ENCODE measurements around the gene SPG11. TPM values are rescaled to one million over a fixed set of nuclear protein-coding genes. Genes with fewer than 3 reads are reported as not detected.
"Not testable (repeated sequence)": the region's sequence is repeated elsewhere in the genome, so short reads cannot be mapped to it uniquely, and the experiment has no call there.

The SPG11 gene
- total and polyA plus RNA-seq, 9 of the 15 experiments (the other 6 are each of a cell fraction or from before 2014, with no cell fraction given): 23.3 to 71.2 (median 45.6) TPM

DNA sequence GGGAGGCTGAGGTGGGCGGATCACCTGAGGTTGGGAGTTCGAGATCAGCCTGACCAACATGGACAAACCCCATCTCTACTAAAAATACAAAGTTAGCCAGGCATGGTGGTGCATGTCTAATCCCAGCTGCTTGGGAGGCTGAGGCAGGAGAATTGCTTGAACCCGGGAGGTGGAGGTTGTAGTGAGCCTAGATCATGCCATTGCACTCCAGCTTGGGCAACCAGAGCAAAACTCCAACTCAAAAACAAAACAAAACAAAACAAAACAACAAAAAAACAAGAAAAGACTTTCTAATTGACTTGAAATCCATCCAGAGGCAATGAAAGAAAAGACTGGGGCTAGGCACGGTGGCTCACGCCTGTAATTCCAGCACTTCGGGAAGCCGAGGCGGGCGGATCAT, 114.3 kb downstream of the SPG11 start:
- CTCF ChIA-PET (ENCODE audit: low intra/inter-chr PET ratio): not testable (repeated sequence)

GRCh38 chr15:44545913-44546802, 117.3 kb downstream of the SPG11 start:
- ChIA-PET POLR2A (interaction anchor here (0.5 to 3.3 kb wide), 7 partner anchors 9 to 211 kb away, joined by 3 to 26 read pairs (median 3); partner anchors contain the start of gene EIF3J), CTCF (ENCODE audit: low intra/inter-chr PET ratio) (no interaction called here)
- WGBS (ENCODE audit: insufficient coverage, low coverage, missing lambda C conversion rate): 74% methylated on average over 5 of the region's 5 CpGs
- TF ChIP-seq KHSRP (IDR thresholded peaks at IDR 0.05): no peak
- TF ChIP-seq, protein P1, sequence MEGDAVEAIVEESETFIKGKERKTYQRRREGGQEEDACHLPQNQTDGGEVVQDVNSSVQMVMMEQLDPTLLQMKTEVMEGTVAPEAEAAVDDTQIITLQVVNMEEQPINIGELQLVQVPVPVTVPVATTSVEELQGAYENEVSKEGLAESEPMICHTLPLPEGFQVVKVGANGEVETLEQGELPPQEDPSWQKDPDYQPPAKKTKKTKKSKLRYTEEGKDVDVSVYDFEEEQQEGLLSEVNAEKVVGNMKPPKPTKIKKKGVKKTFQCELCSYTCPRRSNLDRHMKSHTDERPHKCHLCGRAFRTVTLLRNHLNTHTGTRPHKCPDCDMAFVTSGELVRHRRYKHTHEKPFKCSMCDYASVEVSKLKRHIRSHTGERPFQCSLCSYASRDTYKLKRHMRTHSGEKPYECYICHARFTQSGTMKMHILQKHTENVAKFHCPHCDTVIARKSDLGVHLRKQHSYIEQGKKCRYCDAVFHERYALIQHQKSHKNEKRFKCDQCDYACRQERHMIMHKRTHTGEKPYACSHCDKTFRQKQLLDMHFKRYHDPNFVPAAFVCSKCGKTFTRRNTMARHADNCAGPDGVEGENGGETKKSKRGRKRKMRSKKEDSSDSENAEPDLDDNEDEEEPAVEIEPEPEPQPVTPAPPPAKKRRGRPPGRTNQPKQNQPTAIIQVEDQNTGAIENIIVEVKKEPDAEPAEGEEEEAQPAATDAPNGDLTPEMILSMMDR (IDR thresholded peaks at IDR 0.05 in 2 of 3, conservative IDR thresholded peaks at IDR 0.05 in 1 of 3; ENCODE audit: insufficient read depth in 2 of 3, low read depth in 1 of 3, low read length in 3 of 3): peak in 1 of 3 experiments; percentile 39; a peak in 3 of 6 replicates
- peak; percentile 8 for TF ChIP-seq CCNT2 (IDR thresholded peaks at IDR 0.05; ENCODE audit: borderline replicate concordance, extremely low read depth, insufficient read length, low read depth, low read length)
- TF ChIP-seq, protein P2, sequence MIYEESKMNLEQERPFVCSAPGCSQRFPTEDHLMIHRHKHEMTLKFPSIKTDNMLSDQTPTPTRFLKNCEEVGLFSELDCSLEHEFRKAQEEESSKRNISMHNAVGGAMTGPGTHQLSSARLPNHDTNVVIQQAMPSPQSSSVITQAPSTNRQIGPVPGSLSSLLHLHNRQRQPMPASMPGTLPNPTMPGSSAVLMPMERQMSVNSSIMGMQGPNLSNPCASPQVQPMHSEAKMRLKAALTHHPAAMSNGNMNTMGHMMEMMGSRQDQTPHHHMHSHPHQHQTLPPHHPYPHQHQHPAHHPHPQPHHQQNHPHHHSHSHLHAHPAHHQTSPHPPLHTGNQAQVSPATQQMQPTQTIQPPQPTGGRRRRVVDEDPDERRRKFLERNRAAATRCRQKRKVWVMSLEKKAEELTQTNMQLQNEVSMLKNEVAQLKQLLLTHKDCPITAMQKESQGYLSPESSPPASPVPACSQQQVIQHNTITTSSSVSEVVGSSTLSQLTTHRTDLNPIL (CRISPR knock-in tag; IDR thresholded peaks at IDR 0.05): no peak
- TF ChIP-seq MEF2A (IDR thresholded peaks at IDR 0.05; ENCODE audit: control insufficient read depth, low read depth, low read length): 0 out of 2 replicates have a peak, but pooled peaks have one; percentile 15
- TF ChIP-seq, protein P3, sequence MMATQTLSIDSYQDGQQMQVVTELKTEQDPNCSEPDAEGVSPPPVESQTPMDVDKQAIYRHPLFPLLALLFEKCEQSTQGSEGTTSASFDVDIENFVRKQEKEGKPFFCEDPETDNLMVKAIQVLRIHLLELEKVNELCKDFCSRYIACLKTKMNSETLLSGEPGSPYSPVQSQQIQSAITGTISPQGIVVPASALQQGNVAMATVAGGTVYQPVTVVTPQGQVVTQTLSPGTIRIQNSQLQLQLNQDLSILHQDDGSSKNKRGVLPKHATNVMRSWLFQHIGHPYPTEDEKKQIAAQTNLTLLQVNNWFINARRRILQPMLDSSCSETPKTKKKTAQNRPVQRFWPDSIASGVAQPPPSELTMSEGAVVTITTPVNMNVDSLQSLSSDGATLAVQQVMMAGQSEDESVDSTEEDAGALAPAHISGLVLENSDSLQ (IDR thresholded peaks at IDR 0.05): 0 out of 2 replicates have a peak, but pooled peaks have one; percentile 7
- Histone ChIP-seq H3K27ac (ENCODE audit: extremely low read depth, low read depth, low read length) (no peak overlapping the region), H3K4me3 (no peak overlapping the region), H3K9me3 (replicated peaks; ENCODE audit: control insufficient read depth, insufficient read depth, low read depth, low read length) (no peaks in the 10 kb centered on the region), H3K4me1 (replicated peaks in 1 of 2; ENCODE audit: control insufficient read depth in 2 of 2, insufficient read depth in 2 of 2, low read length in 2 of 2) (peaks cover 0 to 16% of the 10 kb centered on the region in 2 experiments; a peak in 3 of 5 replicates), H3K79me2 (ENCODE audit: control insufficient read depth, insufficient read depth, low read length) (peaks cover 98% of the 10 kb centered on the region), H3K9ac (ENCODE audit: insufficient read depth in 1 of 2, low read depth in 2 of 2, low read length in 2 of 2) (no peak overlapping the region), H3K9me1 (ENCODE audit: control insufficient read depth, insufficient read depth, low read length) (no peaks in the 10 kb centered on the region), H3K36me3 (ENCODE audit: control insufficient read depth, insufficient read depth, low read length) (peaks cover 74% of the 10 kb centered on the region), H3K4me2 (ENCODE audit: insufficient read depth, low read length) (no peak overlapping the region), H3K27me3 (ENCODE audit: control insufficient read depth in 2 of 2, insufficient read depth in 2 of 2, low read length in 2 of 2) (no peaks in the 10 kb centered on the region), H4K20me1 (replicated peaks; ENCODE audit: control insufficient read depth, insufficient read depth, low read length) (peaks cover 6% of the 10 kb centered on the region; the same call in 1 of the 2 replicates), H2AFZ (ENCODE audit: low read depth, low read length) (no peak overlapping the region)
- in situ Hi-C loops (cut with MboI) (no loop called here), intact Hi-C loops (cut with micrococcal nuclease) (no loop called here)
- BruUV-seq (replicated peaks): no TSS peak
- DNase-seq (ENCODE audit: extremely low read depth in 1 of 4, low spot score in 3 of 4): no peak
- no peak for FAIRE-seq
- peak; percentile 48 for ATAC-seq

More for the DNA sequence above, 114.3 kb downstream of the SPG11 start:
- POLR2A ChIA-PET: interaction anchor here (0.8 to 1.6 kb wide), 2 partner anchors 10 to 12 kb away, joined by 3 read pairs; no protein-coding TSS in a partner anchor
- H3K27ac ChIP-seq (ENCODE audit: extremely low read depth, low read depth, low read length); H3K4me3 ChIP-seq; in situ Hi-C loops (cut with MboI); H3K4me1 ChIP-seq (replicated peaks in 1 of 2; ENCODE audit: control insufficient read depth in 2 of 2, insufficient read depth in 2 of 2, low read length in 2 of 2); H3K27me3 ChIP-seq (ENCODE audit: control insufficient read depth in 2 of 2, insufficient read depth in 2 of 2, low read length in 2 of 2); BruUV-seq (replicated peaks); H3K9ac ChIP-seq (ENCODE audit: insufficient read depth in 1 of 2, low read depth in 2 of 2, low read length in 2 of 2); ATAC-seq; intact Hi-C loops (cut with micrococcal nuclease); H3K4me2 ChIP-seq (ENCODE audit: insufficient read depth, low read length); H3K9me3 ChIP-seq (replicated peaks; ENCODE audit: control insufficient read depth, insufficient read depth, low read depth, low read length); FAIRE-seq; H3K9me1 ChIP-seq (ENCODE audit: control insufficient read depth, insufficient read depth, low read length); H4K20me1 ChIP-seq (replicated peaks; ENCODE audit: control insufficient read depth, insufficient read depth, low read length); H2AFZ ChIP-seq (ENCODE audit: low read depth, low read length); DNase-seq (ENCODE audit: extremely low read depth in 1 of 4, low spot score in 3 of 4): not testable (repeated sequence)
- 99% methylated on average over 8 of the region's 9 CpGs for WGBS (ENCODE audit: insufficient coverage, low coverage, missing lambda C conversion rate)
- H3K36me3 ChIP-seq (ENCODE audit: control insufficient read depth, insufficient read depth, low read length): peaks cover 74% of the 10 kb centered on the region; the same call in 2 of the 3 replicates
- TF ChIP-seq SUPT5H (IDR thresholded peaks at IDR 0.05): 0 out of 2 replicates have a peak, but pooled peaks have one; percentile 64
- TF ChIP-seq POLR2B (IDR thresholded peaks at IDR 0.05; ENCODE audit: low read depth, partially characterized antibody): peak; percentile 29
- peak; percentile 56 for TF ChIP-seq POLR2A (conservative IDR thresholded peaks at IDR 0.05)
- peaks cover 76% of the 10 kb centered on the region for H3K79me2 ChIP-seq (ENCODE audit: control insufficient read depth, insufficient read depth, low read length)

Data from K562 (cell line).